GM19438 (cell line): ENCODE data around the gene PADI6.

Source experiments
- ATAC-seq: cut with Tn5 transposase; IDR thresholded peaks from one replicate; pipeline ENCODE4 v1.9.1; 2021; ENCODE audit warnings: low read depth; ENCODE audit not compliant: unreplicated experiment

Gene PADI6

DNA sequence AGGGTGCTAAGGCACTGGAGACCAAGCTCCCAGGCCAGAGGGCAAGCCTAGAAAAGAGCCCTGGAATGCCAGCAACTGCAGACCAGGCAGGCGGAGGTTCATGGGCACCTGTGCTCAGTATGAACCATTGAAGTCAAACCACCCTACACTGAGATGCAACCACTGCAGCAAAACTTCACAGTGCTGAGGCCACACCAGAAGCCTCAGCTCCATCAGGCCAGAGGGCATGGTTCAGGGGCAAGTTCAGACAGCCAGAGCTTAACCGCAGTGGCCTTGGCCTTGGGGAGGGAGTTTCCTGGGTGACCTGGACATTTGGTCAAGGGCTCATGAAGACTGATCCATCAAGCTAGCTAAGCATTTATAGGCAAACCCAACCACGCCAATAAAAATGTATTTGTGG, 60.4 kb downstream of the PADI6 start:
- ATAC-seq = no peak

DNA sequence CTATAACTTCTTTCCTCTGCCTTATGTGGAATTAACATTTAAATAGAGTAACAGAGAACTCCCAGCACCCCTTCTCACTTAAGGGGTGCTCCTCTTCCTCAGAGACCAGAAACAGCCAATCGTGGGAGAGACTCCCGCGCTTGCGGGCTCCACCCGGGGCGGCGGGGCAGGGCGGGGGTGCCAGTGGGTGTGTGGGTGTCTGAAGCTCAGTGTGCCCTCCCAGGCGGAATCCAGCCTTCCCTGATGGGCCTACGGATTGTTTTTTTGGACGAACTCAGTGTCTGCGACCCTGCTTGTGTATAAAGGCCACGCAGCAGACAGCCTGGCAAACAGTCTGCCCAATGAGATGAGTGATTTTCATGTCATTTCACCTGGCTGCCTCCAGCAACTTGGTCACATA, 61.3 kb downstream of the PADI6 start:
- no peak for ATAC-seq

DNA sequence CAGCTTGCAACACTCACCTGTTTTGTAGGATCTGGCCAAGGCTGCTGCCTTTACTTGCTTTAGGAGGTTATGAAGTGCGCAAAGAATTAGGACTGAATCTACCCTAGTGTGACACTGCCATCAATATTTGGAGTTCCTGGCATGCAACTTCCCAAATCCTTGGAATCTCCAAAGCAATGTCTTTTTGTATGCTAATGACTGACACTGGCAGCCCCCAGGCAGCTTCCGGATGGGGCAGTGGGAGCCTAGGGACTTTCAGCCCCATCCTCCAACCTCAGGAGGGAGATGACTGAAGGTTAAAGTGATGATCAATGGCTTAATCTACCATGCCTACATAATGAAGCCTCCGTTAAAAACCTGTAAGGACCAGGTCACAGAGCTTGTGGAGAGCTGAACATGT, 62.0 kb downstream of the PADI6 start:
- no peak for ATAC-seq

DNA sequence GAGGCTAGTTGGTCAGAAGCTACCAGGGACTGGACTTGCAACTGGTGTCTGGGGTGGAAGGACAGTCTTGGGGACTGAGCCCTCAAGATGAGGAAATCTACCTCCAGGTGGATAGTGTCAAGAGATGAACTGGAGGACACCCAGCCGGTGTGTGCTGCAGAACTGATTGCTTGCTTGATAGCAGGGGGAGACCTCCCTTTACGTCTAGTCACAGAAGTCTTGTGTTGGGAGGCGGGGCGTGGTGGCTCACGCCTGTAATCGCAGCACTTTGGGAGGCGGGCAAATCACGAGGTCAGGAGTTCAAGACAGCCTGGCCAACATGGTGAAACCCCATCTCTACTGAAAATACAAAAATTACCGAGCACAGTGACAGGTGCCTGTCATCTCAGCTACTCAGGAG, 62.6 kb downstream of the PADI6 start:
- no peak for ATAC-seq

DNA sequence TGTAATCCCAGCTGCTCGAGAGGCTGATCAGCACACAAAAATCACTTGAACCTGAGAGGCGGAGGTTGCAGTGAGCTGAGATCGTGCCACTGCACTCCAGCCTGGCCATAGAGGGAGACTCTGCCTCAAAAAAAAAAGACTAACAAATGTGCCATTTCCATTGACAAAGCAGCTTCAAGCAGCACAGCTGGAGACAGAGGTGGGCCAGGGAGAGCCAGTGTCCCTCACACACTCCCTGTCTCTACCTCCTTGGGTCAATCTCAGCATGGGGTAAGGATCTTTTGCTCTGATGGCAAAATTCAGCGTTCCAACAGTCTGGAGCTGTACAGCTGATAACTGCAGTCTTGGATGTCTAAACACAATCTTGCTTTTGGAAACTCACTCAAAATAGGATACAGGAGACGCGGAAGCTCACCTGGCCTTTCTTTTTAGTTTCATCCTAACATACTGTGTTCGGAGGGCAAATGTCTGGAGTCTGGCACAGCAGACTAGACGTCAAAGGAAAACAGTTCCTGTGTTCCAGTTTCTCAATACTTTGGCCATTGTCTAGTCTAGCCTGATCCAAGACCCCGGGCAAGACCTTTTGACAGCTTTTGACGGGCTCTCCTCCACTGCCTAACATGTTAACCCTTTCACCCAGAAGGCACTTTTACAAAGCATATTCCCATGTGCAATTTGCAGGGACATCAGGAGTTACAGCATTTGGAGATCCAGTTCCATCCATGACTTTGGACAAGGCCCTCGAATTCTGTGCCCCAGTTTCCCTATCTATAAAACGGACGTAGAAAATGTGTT, 64.6 kb downstream of the PADI6 start:
- no peak for ATAC-seq

DNA sequence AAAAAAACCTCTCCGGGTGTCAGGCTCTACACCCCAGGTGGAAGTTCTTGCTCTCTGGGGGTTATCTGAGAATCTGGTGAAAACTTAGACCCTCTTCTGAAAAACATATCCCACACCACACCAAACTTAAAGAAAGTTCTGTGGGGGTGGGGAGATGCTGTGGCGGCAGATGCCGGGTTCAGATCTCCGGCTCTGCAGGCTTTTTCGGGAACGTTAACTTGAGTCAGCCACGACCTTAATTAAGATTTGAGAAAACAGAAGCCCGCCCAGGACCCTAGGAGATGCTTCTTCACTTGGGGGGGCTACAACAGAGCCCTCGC, 65.2 kb downstream of the PADI6 start:
- ATAC-seq = no peak

DNA sequence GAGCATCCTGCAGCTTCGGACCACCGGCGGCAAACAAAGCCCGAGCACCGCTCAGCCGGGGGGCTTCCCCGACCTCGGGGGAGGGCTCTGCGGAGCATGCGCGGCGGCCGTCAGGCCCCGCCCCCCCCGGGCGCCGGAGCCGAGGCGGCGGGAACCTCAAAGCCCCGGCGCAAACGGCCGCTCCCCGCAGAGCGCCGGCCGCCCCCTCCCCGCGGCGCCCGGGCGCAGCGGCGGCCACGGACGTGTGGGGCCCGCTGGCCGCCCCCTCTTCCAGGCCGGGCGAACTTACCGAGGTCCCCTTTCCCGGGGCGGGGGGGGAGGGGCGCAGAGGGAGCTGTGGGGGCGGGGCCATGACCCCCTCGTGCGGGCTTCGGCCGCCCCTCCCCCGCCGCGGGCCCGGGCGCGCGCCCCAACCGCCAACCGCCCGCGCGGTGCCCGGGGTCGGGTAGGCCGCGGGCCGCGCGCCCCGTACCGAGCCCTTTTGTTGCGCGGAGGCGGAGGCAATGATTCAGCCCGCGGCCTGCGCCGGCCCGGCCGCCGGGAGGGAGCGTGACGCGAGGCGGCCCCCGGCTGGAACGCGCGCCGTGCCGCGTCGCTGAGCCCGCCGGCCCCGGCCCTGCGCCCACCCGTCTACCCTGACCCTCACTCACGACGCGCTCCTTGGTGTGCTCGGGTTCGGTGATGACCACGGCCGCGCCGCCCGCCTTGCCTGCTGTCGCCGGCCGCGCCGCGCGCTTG, 65.8 kb downstream of the PADI6 start:
- peak; percentile 9 for ATAC-seq

DNA sequence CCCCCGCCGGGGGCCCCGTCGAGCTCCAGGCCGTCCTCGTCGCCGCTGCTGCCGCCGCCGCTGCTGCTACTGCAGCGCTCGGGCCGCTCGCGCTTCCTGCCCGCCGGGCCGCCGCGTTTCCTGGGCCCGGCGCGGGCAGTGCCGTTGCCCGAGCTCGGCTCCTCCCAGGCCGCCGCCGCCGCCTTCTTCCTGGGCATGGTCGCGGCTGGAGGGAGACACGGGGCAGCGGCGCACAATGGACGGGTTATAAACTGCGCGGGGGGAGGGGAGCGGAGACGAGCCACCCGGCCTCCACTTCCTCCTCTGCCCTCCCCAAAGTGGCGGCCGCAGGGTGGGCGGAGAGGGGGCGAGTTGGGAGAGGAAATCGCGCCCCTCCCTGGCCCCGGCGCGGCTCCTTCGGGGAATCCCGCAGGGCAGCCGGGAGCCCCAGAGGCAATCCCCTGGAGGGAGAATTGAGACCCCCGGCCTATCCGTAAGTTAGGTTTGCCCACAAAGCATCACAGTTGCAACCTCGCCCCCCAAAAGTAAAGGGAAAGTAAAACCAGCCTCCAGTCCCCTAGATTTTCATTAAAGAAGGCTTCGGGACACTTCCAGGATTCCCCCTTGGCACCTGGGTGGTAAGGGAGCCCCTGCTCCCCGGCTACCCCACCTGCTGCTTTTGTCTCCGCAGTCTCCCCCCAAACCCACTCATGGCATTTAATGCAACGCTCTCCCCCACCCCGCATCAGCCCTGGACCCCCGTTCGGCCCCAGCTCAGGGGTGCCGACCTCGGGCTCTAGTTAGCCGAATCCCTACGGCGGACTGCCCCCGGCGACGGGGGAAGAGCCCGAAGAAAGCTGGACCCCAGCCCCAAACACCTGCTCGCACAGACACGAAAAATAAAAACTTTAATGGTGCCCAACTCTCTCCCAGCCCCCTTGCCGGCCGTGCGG, 66.6 kb downstream of the PADI6 start:
- peak; percentile 47 for ATAC-seq

DNA sequence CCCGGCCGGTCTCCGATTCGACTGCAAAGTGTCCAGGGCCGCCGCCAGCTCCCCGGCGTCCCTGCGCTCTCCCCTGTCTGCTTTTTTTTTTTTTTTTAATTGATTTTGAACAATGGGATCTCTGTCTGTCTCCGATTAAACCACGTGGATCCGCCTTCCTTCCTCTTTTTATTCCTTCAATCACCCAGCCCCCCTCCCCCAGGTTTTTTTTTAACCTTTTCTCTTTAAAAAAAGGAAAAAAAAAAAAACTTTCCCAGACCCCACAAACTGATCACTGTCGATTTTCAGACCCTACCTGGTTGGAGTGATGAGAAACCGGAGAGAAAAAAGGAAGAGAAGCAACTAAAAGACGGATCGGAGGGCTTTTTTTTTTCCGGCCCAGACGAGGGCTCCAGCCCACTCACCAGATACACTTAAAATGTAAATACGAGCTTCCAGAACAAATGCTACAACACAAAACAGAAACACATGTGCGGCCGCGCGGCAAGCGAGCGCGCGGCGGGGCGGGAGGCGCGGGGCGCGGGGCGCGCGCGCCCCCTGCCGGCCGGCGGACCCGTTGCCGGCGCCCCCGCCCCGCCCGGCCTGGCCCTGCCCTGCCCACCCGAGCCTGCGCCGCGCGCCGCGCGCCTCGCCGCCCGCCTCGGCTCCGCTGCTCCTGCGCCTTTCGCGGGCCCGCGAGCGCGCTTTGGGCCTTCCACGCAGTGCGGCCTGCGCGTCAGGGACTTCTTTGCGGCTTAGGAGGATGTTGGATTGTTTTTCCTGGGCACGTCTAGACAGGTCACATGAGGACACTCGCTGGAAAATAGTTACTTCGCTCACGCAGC, 67.5 kb downstream of the PADI6 start, which contains the start of gene RCC2:
Gene RCC2, minus strand, starts transcription at position 428 of the 824 bp plus-strand sequence. CDS start 1,163 bp downstream, outside the sequence.
- ATAC-seq = peak; percentile 33

DNA sequence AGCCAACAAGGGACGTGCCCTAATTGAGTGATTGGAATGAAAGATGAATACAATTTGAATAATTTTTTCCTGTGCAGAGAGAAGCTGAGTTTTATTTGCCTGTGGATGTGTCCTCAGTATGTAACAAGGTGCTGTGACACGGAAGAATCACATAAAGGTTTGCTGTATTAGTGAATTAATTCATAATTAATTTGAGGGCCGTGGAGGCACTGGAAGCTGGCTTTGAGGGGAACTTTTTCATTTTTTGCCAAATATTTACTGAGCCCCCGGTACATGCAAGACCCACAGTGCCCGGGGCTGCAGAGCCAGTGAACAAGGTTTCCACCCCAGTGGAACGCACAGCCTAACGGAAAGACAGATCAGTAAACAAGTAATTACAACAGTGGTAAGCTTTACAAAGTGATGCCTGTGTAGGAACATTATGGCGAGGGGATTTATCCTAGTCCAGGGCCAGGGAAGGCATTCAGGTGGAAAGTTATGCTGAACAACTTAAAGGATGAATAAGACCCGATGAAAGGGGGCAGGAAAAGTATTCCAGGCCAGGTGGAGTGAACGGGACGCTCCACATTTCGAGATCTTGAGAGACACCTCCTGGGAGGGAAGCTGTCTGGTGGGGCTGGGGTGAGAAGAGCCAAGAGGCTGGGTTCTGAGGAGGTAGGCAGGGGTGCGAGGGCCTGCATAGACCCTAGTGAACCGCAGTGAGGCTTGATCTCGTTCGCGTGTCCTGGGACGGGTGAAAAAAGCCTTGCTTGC, 68.3 kb downstream of the PADI6 start:
- ATAC-seq = no peak

DNA sequence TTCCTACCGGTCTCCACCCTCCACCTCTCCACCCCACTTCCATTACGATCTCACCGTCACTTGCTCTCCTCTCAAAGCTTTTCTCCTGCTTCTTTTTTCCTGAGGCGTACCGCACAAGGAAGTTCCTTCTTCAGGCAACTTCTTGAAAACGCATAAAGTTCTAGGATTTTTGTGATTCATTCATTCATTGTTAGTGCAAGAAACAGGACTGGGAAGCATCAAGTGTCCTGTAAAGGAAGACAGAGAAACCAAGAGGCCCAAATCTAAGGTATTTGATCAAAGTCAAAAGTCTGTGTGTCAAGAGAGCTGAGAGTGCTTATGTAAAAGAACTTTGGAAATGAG, 68.8 kb downstream of the PADI6 start:
- no peak for ATAC-seq

DNA sequence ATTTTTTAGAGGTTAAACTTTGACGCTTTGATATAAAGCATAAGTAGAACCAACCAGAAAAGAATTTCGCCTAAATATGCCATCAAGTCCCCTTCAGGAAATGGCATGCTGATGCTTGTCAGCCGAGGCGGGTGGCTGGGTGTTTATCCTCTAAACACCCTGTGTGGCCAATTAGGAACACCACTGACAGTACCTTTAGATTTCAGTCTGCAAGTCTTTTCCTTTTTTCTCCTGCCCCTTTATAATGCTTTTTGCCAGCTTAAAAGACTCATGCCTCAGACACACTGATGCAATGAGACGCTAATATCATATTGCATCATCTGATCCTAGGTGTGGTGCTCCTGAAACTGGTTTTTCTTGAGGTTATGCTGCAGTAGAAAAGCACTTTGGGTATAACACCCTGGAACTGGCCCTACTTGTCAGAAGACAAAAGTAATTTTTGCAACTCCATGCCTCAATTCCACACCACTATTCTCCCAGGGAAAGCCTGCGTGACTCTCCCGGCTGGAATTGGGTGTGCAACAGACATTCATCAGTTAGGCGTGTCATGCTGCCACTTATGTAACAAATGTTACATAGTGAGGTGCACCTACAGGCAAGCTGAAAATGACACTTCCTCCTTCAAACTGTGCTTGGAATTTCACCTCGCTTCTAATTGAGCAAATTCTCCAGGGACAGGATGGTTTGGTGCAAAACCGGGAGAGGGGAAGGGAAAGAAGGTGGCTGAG, 69.4 kb downstream of the PADI6 start:
- no peak for ATAC-seq

DNA sequence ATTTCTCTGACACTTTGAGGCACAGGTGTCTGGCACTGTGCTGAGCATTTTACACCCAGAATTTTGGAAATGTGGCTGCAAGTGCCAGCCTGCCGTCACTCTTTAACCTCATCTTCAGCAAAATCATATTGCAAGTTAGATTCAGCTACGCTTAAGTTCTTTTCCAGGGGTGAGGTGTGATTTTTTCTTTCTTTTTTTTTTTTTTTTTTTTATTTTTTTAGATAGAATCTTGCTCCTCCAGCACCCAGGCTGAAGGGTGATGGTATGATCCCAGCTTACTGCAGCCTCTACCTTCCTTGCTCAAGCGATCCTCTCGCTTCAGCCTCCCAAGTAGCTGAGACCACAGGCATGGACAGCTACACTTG, 70.0 kb downstream of the PADI6 start:
- no peak for ATAC-seq

DNA sequence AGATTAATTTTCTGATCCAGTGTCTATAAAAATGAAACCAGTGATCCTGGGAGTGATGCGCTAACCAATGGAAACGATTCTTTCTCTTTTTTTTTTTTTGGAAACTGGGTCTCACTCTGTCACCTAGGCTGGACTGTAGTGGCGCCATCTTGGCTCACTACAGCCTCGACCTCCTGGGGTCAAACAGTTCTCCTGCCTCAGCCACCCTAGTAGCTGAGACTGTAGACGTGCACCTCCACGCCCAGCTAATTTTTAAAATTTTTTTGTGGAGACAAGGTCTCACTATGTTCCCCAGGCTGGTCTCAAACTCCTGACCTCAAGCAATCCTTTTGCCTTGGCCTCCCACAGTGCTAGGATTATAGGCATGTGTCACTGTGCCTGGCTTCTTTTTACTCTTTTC, 70.8 kb downstream of the PADI6 start:
- ATAC-seq = no peak

DNA sequence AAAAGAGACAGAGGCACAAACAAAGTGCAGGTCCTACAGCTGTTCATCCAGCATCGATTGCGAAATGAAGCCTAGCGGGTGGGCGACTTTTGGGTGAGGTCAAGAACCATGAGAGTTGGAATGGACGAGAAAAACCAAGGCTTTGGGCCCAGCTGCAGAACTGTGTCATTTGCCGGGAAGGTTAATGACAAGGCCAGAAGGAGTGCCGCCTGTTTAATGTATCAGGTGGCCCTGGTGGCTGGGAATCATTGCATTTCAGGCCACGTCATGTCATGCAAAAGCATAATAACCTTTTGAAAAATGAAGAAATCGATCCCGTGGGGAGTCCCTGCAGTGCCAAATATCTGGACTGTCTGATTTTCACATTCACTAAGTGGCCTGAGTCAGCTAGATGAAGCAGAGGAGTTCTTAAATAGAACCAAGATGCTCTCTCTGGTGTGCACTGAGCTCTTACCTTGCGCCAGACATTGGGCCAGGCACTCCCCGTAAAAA, 75.6 kb downstream of the PADI6 start:
- no peak for ATAC-seq
